ENCODE results near the gene LIPA. TPM values are rescaled to one million over a fixed set of nuclear protein-coding genes. Genes with fewer than 3 reads are reported as not detected.
A peak's percentile ranks its signal among the peaks of the same experiment; 100 is the strongest.

Gene LIPA
- total RNA-seq, 2 donors from 2014 or later: 19.8 to 30.4 TPM

- peaks cover 8% of the 10 kb centered on the region for H3K4me1 ChIP-seq
- ATAC-seq: no peak
- 68 to 81% methylated on average over 1 of the region's 1 CpG for WGBS, 2 donors
- TF ChIP-seq POLR2A (IDR thresholded peaks at IDR 0.05): no peak
- intact Hi-C loops (cut with DNase I): no loop called here
- no peaks in the 10 kb centered on the region for H3K27me3 ChIP-seq
- no peak for DNase-seq
- no peak overlapping the region for H3K4me3 ChIP-seq
- no peaks in the 10 kb centered on the region for H3K9me3 ChIP-seq
- H3K36me3 ChIP-seq (replicated peaks in 1 of 2; ENCODE audit: insufficient read depth in 1 of 2, low read depth in 2 of 2): no peaks in the 10 kb centered on the region
- no peak overlapping the region for H3K27ac ChIP-seq
Observed at GRCh38 chr10:89266721-89267453, 15.3 kb upstream of the LIPA start.

- intact Hi-C loops (cut with DNase I): no loop called here
- Histone ChIP-seq H3K36me3 (replicated peaks in 1 of 2; ENCODE audit: insufficient read depth in 1 of 2, low read depth in 2 of 2) (no peaks in the 10 kb centered on the region), H3K4me1 (no peaks in the 10 kb centered on the region), H3K9me3 (no peaks in the 10 kb centered on the region), H3K27me3 (no peaks in the 10 kb centered on the region), H3K4me3 (no peak overlapping the region), H3K27ac (no peak overlapping the region)
- no peak for ATAC-seq
- peak in 1 of 4 donors; percentile 28 for DNase-seq
- TF ChIP-seq CTCF (IDR thresholded peaks at IDR 0.05) (no peak), POLR2A (IDR thresholded peaks at IDR 0.05) (no peak)
- WGBS, 2 donors: 40 to 50% methylated on average over 1 of the region's 1 CpG
Observed at GRCh38 chr10:89263531-89263930, 12.0 kb upstream of the LIPA start.

- no peak for TF ChIP-seq POLR2A (IDR thresholded peaks at IDR 0.05)
- TF ChIP-seq CTCF (IDR thresholded peaks at IDR 0.05): no peak
- no peak overlapping the region for H3K4me3 ChIP-seq
- no peaks in the 10 kb centered on the region for H3K36me3 ChIP-seq (replicated peaks in 1 of 2; ENCODE audit: insufficient read depth in 1 of 2, low read depth in 2 of 2)
- no peaks in the 10 kb centered on the region for H3K4me1 ChIP-seq
- no peaks in the 10 kb centered on the region for H3K27me3 ChIP-seq
- H3K27ac ChIP-seq: no peak overlapping the region
- intact Hi-C loops (cut with DNase I): no loop called here
- ATAC-seq (no peak), DNase-seq (no peak)
- 85 to 95% methylated on average over 1 of the region's 1 CpG for WGBS, 2 donors
- H3K9me3 ChIP-seq: no peaks in the 10 kb centered on the region
Observed at GRCh38 chr10:89263091-89263490, 11.5 kb upstream of the LIPA start.

GRCh38 chr10:89262086-89263051, 10.8 kb upstream of the LIPA start:
- ATAC-seq: no peak
- H3K27ac ChIP-seq: no peak overlapping the region
- 73 to 74% methylated on average over 5 of the region's 5 CpGs for WGBS, 2 donors

More at GRCh38 chr10:89262086-89263051, 10.8 kb upstream of the LIPA start:
- DNase-seq: no peak
- H3K9me3 ChIP-seq: no peaks in the 10 kb centered on the region
- H3K4me1 ChIP-seq: no peaks in the 10 kb centered on the region
- no peaks in the 10 kb centered on the region for H3K27me3 ChIP-seq
- intact Hi-C loops (cut with DNase I): no loop called here
- H3K36me3 ChIP-seq (replicated peaks in 1 of 2; ENCODE audit: insufficient read depth in 1 of 2, low read depth in 2 of 2): no peaks in the 10 kb centered on the region
- no peak overlapping the region for H3K4me3 ChIP-seq
- no peak for TF ChIP-seq CTCF (IDR thresholded peaks at IDR 0.05)
- TF ChIP-seq POLR2A (IDR thresholded peaks at IDR 0.05): no peak

Data from body of pancreas (tissue), 4 donors.